ENCODE results near the gene NLN.

GRCh38 chr5:65871182-65871581, 149.2 kb downstream of the NLN start:
- TF ChIP-seq, protein P1, sequence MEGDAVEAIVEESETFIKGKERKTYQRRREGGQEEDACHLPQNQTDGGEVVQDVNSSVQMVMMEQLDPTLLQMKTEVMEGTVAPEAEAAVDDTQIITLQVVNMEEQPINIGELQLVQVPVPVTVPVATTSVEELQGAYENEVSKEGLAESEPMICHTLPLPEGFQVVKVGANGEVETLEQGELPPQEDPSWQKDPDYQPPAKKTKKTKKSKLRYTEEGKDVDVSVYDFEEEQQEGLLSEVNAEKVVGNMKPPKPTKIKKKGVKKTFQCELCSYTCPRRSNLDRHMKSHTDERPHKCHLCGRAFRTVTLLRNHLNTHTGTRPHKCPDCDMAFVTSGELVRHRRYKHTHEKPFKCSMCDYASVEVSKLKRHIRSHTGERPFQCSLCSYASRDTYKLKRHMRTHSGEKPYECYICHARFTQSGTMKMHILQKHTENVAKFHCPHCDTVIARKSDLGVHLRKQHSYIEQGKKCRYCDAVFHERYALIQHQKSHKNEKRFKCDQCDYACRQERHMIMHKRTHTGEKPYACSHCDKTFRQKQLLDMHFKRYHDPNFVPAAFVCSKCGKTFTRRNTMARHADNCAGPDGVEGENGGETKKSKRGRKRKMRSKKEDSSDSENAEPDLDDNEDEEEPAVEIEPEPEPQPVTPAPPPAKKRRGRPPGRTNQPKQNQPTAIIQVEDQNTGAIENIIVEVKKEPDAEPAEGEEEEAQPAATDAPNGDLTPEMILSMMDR (conservative IDR thresholded peaks at IDR 0.05; ENCODE audit: low read length) = no peak
- no peak for TF ChIP-seq EZH2phosphoT487 (IDR thresholded peaks at IDR 0.05; ENCODE audit: borderline replicate concordance)
